Fibroblast of villous mesenchyme (primary cell): ENCODE results near the gene AMACR. TPM values are rescaled to one million over a fixed set of nuclear protein-coding genes. Genes with fewer than 3 reads are reported as not detected.

Experiments used
- DNase-seq: peaks from one replicate; pipeline ENCODE4 v3.0.0-alpha.2; 2010; ENCODE audit warnings: low read depth
- H3K4me3 ChIP-seq: 2 replicates; pipeline ENCODE4 v1.5.1; 2011; ENCODE audit warnings: low read depth, mild to moderate bottlenecking, low read length
- total RNA-seq: library from RNA; depleted of rRNA; stranded (reverse); fragments of >200 nt; gene quantifications from 2 replicates; pipeline ENCODE4 v1.2.3, GENCODE V29; 2012
- TF ChIP-seq, protein P1 (sequence below): IDR thresholded peaks from 2 replicates; pipeline ENCODE4 v1.5.1; 2012; ENCODE audit warnings: low read depth, mild to moderate bottlenecking, low read length; ENCODE audit not compliant: insufficient read depth

AMACR gene
- 9.7 and 17.7 TPM in 2 replicates for total RNA-seq

DNA sequence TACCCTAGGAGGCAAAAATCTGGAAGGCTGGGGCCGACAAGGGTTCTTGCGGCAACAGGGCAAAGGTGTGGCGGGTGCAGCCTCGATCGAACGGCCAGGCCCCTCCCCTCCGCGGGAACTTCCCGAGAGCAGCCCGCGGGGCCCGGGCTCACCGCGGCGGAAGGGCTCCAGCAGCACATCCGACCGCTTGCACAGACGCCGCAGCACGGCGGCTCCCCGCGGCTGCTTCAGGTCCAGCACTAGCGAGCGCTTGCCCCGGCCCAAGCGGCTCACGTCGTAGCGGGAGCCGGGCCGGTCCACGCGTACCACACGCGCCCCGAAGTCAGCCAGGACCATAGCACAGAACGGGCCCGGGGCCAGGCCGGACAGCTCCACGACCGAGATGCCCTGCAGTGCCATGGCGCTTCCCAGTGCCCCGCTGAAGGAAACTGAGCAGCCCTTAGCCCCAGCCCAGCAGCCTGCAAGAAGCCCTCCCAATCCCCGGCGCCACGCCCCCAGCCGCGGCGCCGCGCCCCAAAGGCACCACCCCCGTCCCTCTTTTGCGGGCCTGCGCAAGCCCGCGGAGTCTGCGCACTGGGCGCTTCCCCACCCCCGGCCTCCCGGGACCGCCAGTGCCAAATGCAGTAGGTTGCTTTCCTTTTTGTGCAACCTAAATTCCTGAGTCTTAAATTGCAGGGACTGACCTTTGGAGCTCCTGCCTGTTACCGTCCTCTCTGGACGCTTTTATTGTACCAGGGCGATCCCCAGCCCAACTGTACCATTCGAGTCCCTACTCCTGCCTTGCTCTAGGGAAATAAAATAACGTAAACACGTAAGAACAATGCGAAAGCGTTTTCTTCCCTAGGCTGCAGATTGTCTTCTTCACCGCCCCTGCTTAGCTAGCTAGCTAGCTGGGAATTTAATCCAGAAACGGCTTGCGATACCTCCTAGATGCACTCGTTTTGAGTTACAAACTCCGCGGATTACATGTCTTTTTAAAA, at the start of gene AMACR:
TSS of gene AMACR (minus strand) at position 430 of the 980 bp plus-strand sequence. CDS start at position 399, 31 bp downstream.
- peak; percentile 93 for DNase-seq
- TF ChIP-seq, protein P1, sequence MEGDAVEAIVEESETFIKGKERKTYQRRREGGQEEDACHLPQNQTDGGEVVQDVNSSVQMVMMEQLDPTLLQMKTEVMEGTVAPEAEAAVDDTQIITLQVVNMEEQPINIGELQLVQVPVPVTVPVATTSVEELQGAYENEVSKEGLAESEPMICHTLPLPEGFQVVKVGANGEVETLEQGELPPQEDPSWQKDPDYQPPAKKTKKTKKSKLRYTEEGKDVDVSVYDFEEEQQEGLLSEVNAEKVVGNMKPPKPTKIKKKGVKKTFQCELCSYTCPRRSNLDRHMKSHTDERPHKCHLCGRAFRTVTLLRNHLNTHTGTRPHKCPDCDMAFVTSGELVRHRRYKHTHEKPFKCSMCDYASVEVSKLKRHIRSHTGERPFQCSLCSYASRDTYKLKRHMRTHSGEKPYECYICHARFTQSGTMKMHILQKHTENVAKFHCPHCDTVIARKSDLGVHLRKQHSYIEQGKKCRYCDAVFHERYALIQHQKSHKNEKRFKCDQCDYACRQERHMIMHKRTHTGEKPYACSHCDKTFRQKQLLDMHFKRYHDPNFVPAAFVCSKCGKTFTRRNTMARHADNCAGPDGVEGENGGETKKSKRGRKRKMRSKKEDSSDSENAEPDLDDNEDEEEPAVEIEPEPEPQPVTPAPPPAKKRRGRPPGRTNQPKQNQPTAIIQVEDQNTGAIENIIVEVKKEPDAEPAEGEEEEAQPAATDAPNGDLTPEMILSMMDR = no peak

DNA sequence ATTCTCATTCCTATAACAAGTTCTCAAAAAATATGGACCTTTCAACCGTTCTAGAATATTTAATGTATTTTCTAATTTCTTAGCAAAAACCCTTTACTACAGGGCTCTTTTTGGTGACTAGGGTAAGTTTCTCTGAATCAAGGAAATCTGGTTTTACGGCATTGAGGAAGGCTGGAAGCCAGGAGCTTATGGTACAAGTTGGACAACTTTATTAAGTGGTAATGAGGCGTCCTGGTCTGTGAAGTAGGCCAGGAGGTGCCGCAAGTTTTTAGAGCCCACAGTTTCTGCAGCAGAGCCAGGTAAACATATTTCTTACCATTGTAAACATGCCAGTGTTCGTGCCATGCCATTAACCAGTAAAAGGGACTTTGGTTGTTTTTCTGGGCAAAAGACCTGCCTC, 49.7 kb upstream of the AMACR start:
- no peak overlapping the region for H3K4me3 ChIP-seq
- no peak for DNase-seq
- TF ChIP-seq, protein P1 = no peak

More for the DNA sequence above, at the start of gene AMACR:
- peak within 1 kb of the TSS; percentile 76 for H3K4me3 ChIP-seq

DNA sequence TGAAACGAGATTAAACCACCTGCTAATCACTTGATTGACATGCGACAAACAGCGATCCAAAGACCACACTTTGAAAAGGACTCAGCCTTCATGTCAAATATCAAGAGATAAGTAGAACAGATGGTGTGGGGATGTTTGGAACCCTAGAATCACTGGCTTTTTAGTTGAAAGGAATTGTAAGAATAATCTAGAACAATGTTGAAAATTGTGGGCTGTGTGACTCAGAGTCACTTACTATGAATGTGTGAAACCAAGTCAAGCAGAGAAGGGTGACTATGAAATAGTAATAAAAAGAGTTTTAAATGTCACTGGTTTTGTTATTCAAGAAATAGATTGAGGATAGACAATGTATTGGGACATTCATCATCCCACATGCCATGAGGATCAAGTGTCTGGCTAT, 49.3 kb upstream of the AMACR start:
- DNase-seq = no peak
- no peak overlapping the region for H3K4me3 ChIP-seq
- TF ChIP-seq, protein P1 = no peak

DNA sequence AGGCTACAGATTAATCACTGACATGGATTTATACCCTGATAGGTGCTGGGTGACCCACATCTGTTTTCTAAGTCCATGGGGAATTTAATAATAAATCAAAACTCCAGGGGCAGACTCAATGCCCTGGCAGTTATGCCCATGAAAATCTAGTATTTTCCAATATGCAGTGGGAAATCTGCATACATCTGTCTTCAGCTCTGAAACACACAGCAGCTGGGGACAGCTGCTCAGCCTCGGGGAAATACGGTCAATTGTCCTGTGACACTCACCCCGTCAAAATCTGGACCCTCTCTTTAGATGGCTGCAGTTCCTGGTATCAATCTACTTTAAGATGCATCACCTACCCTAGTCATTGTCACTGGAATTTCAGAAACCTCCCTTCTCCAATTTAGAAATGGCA, 47.8 kb upstream of the AMACR start:
- H3K4me3 ChIP-seq = no peak overlapping the region
- TF ChIP-seq, protein P1 = no peak
- DNase-seq = no peak

DNA sequence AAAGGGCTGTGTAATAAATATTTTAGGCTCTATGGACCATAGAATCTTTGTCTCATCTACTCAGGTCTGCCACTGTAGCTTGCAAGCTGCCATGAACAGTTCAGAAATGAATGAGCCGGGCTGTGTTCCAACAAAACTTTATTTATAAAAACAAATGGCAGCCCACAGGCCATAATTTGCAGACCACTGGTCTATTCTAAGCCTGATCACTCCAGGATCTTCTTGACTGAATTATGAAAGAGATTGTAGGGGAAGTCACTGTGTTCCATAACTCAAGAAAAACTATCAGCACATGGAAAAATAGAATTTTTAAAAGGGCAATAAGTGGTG, 46.5 kb upstream of the AMACR start:
- TF ChIP-seq, protein P1 = no peak
- DNase-seq = no peak
- H3K4me3 ChIP-seq = no peak overlapping the region

DNA sequence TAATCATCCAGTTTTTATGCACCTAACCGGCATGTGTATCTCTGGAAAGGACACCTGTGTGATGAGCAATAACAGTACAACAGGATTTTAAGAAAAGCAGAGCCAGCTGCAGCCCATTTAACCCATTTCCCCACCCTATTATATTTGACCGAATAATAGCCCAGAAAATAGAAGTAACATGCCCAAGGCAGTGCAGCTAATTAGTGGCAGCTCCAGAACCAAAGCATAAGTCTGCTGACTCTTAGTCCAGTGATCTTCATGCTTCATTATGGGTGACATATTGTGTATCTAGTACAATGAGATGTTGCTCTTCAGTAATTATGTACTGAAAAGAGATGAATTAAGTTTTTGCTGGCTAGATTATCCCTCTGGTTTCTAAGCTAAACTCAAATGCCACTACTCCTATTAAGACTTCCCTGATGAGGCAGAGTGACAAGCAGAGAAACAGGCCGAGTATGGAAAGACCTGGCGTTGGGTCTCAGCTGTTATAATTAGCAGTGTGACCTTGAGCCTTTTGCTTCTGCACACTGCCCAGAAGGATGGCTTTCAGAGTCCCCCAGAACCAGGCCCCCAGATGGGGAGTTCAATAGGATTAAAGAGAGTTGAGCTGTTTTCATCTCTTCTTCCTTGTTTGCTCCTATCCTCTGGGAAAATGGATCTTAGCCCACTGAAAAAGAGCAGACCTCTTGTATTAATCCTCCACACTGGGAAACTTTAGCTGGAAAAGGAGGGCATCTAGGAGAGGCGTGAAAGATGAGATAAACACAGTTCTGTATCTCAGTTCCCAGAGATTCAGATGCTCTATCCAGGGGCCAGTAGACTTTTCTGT, 45.9 kb upstream of the AMACR start:
- TF ChIP-seq, protein P1 = no peak
- no peak overlapping the region for H3K4me3 ChIP-seq
- no peak for DNase-seq
